ENCODE measurements around the gene GABBR1.
"Not testable (repeated sequence)": the region's sequence is repeated elsewhere in the genome, so short reads cannot be mapped to it uniquely, and the experiment has no call there.

Gene GABBR1

GRCh38 chr6:29666826-29667130 lies 33.8 kb upstream of the GABBR1 start:
- Mint-ChIP-seq H3K4me1 (ENCODE audit: low read depth in 2 of 2) (no peaks in the 10 kb centered on the region), H3K27me3 (peaks cover 53 to 68% of the 10 kb centered on the region in 2 donors), H3K36me3 (ENCODE audit: insufficient read depth) (no peaks in the 10 kb centered on the region)

GRCh38 chr6:29665942-29666825 lies 33.2 kb upstream of the GABBR1 start:
- Mint-ChIP-seq H3K4me1 (ENCODE audit: low read depth in 2 of 2) (no peaks in the 10 kb centered on the region), H3K9me3 (no peaks in the 10 kb centered on the region), H3K27me3 (peaks cover 55 to 68% of the 10 kb centered on the region in 2 donors), H3K4me3 (no peak overlapping the region), H3K27ac (no peak overlapping the region), H3K36me3 (ENCODE audit: insufficient read depth) (no peaks in the 10 kb centered on the region)
- DNase-seq, result no peak
- ATAC-seq (replicated peaks), result no peak

More at GRCh38 chr6:29666826-29667130, 33.8 kb upstream of the GABBR1 start:
- ATAC-seq (replicated peaks) (no peak), DNase-seq (no peak)
- H3K27ac Mint-ChIP-seq, result no peak overlapping the region
- H3K9me3 Mint-ChIP-seq, result no peaks in the 10 kb centered on the region
- no peak overlapping the region for H3K4me3 Mint-ChIP-seq

- ATAC-seq (replicated peaks) (no peak), DNase-seq (no peak)
- Mint-ChIP-seq H3K9me3 (no peaks in the 10 kb centered on the region), H3K4me3 (no peak overlapping the region), H3K27me3 (peaks cover 42 to 72% of the 10 kb centered on the region in 2 donors), H3K4me1 (ENCODE audit: low read depth in 2 of 2) (no peaks in the 10 kb centered on the region), H3K36me3 (ENCODE audit: insufficient read depth) (no peaks in the 10 kb centered on the region), H3K27ac (no peak overlapping the region)
Observed at GRCh38 chr6:29663300-29664042, 30.5 kb upstream of the GABBR1 start.

- not testable (repeated sequence) for DNase-seq; H3K4me3 Mint-ChIP-seq; H3K36me3 Mint-ChIP-seq (ENCODE audit: insufficient read depth); H3K4me1 Mint-ChIP-seq (ENCODE audit: low read depth in 2 of 2); H3K27ac Mint-ChIP-seq; H3K9me3 Mint-ChIP-seq; ATAC-seq (replicated peaks)
- peaks cover 48 to 77% of the 10 kb centered on the region in 2 donors for H3K27me3 Mint-ChIP-seq
Observed at GRCh38 chr6:29661502-29662141, 28.6 kb upstream of the GABBR1 start.

GRCh38 chr6:29661071-29661470 lies 28.1 kb upstream of the GABBR1 start:
- Mint-ChIP-seq H3K27ac (no peak overlapping the region), H3K9me3 (no peaks in the 10 kb centered on the region), H3K4me3 (no peak overlapping the region), H3K36me3 (ENCODE audit: insufficient read depth) (no peaks in the 10 kb centered on the region), H3K4me1 (ENCODE audit: low read depth in 2 of 2) (no peaks in the 10 kb centered on the region), H3K27me3 (peaks cover 53 to 79% of the 10 kb centered on the region in 2 donors)
- no peak for DNase-seq
- ATAC-seq (replicated peaks), result no peak

- Mint-ChIP-seq H3K36me3 (ENCODE audit: insufficient read depth) (no peaks in the 10 kb centered on the region), H3K27ac (no peak within 1 kb of the TSS), H3K4me1 (ENCODE audit: low read depth in 2 of 2) (peaks cover under 1% of the 10 kb centered on the region in 2 donors), H3K27me3 (peaks cover 52 to 75% of the 10 kb centered on the region in 2 donors), H3K4me3 (no peak within 1 kb of the TSS), H3K9me3 (no peaks in the 10 kb centered on the region)
- DNase-seq (no peak), ATAC-seq (replicated peaks) (no peak)
Observed at GRCh38 chr6:29656798-29657197, 23.8 kb upstream of the GABBR1 start, which contains the start of gene MOG. MOG (plus strand) TSS chr6:29657092; CDS start chr6:29657210, 118 bp downstream.

- peaks cover 46 to 69% of the 10 kb centered on the region in 2 donors for H3K27me3 Mint-ChIP-seq
- DNase-seq (no peak), ATAC-seq (replicated peaks) (no peak)
- H3K4me1 Mint-ChIP-seq (ENCODE audit: low read depth in 2 of 2), result peaks cover 5% of the 10 kb centered on the region in 2 donors
- H3K27ac Mint-ChIP-seq, result no peak overlapping the region
- no peaks in the 10 kb centered on the region for H3K9me3 Mint-ChIP-seq
- no peaks in the 10 kb centered on the region for H3K36me3 Mint-ChIP-seq (ENCODE audit: insufficient read depth)
- no peak overlapping the region for H3K4me3 Mint-ChIP-seq
Observed at GRCh38 chr6:29656157-29656556, 23.2 kb upstream of the GABBR1 start.

GRCh38 chr6:29655658-29656057 lies 22.7 kb upstream of the GABBR1 start:
- Mint-ChIP-seq H3K4me3 (no peak overlapping the region), H3K27ac (no peak overlapping the region), H3K27me3 (peaks cover 41 to 64% of the 10 kb centered on the region in 2 donors), H3K4me1 (ENCODE audit: low read depth in 2 of 2) (peaks cover 5% of the 10 kb centered on the region in 2 donors), H3K36me3 (ENCODE audit: insufficient read depth) (no peaks in the 10 kb centered on the region), H3K9me3 (no peaks in the 10 kb centered on the region)
- ATAC-seq (replicated peaks) (no peak), DNase-seq (no peak)

- H3K36me3 Mint-ChIP-seq (ENCODE audit: insufficient read depth), result peaks cover 14% of the 10 kb centered on the region
- no peak overlapping the region for H3K4me3 Mint-ChIP-seq
- H3K27me3 Mint-ChIP-seq, result peaks cover 39 to 49% of the 10 kb centered on the region in 2 donors
- ATAC-seq (replicated peaks) (no peak), DNase-seq (peak; percentile 31 to 44 (median 36))
- no peak overlapping the region for H3K27ac Mint-ChIP-seq
- H3K9me3 Mint-ChIP-seq, result no peaks in the 10 kb centered on the region
- H3K4me1 Mint-ChIP-seq (ENCODE audit: low read depth in 2 of 2), result peaks cover 10 to 14% of the 10 kb centered on the region in 2 donors
Observed at GRCh38 chr6:29653452-29654038, 20.6 kb upstream of the GABBR1 start.

- Mint-ChIP-seq H3K27ac (no peak overlapping the region), H3K36me3 (ENCODE audit: insufficient read depth) (peaks cover 14% of the 10 kb centered on the region), H3K4me3 (no peak overlapping the region), H3K9me3 (no peaks in the 10 kb centered on the region), H3K27me3 (peaks cover 25 to 36% of the 10 kb centered on the region in 2 donors), H3K4me1 (ENCODE audit: low read depth in 2 of 2) (peaks cover 10 to 14% of the 10 kb centered on the region in 2 donors)
- DNase-seq, result no peak
- no peak for ATAC-seq (replicated peaks)
Observed at GRCh38 chr6:29652198-29652584, 19.2 kb upstream of the GABBR1 start.

- ATAC-seq (replicated peaks) (no peak), DNase-seq (no peak)
- Mint-ChIP-seq H3K27me3 (peaks cover 21 to 30% of the 10 kb centered on the region in 2 donors), H3K9me3 (no peaks in the 10 kb centered on the region), H3K4me3 (no peak overlapping the region), H3K36me3 (ENCODE audit: insufficient read depth) (peaks cover 14% of the 10 kb centered on the region), H3K27ac (no peak overlapping the region), H3K4me1 (ENCODE audit: low read depth in 2 of 2) (peaks cover 10 to 14% of the 10 kb centered on the region in 2 donors)
Observed at GRCh38 chr6:29651413-29652197, 18.6 kb upstream of the GABBR1 start.

- Mint-ChIP-seq H3K27me3 (peaks cover 8 to 14% of the 10 kb centered on the region in 2 donors), H3K27ac (peak overlapping the region; percentile 99), H3K9me3 (no peaks in the 10 kb centered on the region), H3K36me3 (ENCODE audit: insufficient read depth) (peaks cover 14% of the 10 kb centered on the region), H3K4me1 (ENCODE audit: low read depth in 2 of 2) (peaks cover 10 to 14% of the 10 kb centered on the region in 2 donors), H3K4me3 (peak overlapping the region; percentile 95 to 97)
- peak; percentile 98 to 99 (median 98) for DNase-seq
- peak; percentile 93 for ATAC-seq (replicated peaks)
Observed at GRCh38 chr6:29649701-29650673, 17.0 kb upstream of the GABBR1 start.

Measured in effector memory CD8-positive, alpha-beta T cell (primary cell).